LHCN-M2 (cell line): ENCODE data around the gene PCIF1. TPM values are rescaled to one million over a fixed set of nuclear protein-coding genes. Genes with fewer than 3 reads are reported as not detected.
"Not testable (repeated sequence)": the region's sequence is repeated elsewhere in the genome, so short reads cannot be mapped to it uniquely, and the experiment has no call there.

ENCODE experiments used
- DNase-seq: peaks from one replicate; pipeline ENCODE4 v3.0.0-alpha.2; 2012; ENCODE audit warnings: low read depth
- total RNA-seq: library from RNA; depleted of rRNA; stranded (reverse); fragments of >200 nt; gene quantifications from 2 replicates; pipeline ENCODE4 v1.2.3, GENCODE V29; 2014

PCIF1 gene
- total RNA-seq, 1 experiment from 2014 or later: 13.6 TPM

DNA sequence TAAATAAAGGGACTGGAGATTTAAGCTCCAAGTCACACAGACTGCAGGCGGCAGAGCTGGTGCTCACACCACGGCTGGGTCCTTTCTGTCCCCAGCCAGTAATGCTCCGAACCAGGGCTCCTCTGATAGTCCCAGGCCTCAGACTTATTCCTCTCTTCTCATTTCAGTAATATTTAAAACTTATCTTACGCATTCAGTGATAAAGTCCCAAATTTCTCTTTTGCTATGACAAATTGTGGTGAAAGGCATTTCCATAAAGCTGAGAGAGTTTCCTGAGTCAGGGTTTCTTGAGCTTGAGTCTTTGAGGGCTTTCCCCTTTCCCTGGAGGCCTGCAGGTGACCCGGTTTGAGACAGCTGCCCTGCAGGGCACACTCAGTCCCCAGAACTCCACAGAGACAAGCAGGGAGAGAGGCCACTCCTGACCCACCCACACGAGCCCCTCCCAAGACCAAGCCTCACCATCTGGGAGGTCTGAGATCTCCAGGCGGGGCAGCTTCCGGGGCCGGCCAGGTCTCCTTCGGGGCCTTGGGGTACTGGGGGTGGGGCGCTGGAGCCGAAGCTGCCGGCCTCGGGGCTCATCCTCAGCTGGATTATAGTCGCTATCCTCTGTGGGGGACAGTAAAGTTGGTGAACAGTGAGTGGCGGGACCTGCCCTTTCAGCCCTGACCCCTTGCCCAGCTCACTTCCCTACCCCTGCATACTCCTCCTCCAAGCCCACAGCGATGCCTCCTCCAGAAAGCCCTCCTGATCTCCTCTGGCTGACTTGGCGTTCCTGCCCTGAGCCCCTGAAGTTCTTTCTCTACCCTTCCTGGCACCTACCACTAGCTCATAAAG, 30.9 kb downstream of the PCIF1 start:
- DNase-seq: no peak

DNA sequence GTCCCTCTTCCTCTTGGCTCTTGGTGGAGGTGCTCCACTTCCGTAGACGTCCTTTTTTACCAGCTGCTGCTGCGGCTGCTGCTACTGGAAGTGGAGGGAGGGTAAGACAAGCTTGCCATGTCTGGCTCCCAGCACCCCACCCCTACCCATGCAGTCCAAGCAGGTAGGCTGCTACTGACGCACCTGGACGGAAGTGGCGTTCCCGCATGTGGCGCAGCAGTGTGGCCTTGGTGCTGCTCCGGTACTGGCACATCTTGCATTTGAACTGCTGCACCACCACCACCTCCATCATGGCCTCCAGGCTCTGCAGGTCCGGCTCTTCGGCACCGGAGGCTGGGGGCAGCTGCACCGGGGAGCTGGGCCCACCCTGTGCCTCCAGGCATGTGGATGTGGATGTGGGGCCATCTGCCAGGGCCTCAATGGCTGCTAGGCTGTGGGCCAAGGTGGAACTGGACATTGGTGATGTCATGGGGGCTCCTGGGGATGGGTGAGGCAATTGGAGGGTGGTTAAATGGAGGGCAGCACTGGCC, 33.1 kb downstream of the PCIF1 start:
- no peak for DNase-seq

DNA sequence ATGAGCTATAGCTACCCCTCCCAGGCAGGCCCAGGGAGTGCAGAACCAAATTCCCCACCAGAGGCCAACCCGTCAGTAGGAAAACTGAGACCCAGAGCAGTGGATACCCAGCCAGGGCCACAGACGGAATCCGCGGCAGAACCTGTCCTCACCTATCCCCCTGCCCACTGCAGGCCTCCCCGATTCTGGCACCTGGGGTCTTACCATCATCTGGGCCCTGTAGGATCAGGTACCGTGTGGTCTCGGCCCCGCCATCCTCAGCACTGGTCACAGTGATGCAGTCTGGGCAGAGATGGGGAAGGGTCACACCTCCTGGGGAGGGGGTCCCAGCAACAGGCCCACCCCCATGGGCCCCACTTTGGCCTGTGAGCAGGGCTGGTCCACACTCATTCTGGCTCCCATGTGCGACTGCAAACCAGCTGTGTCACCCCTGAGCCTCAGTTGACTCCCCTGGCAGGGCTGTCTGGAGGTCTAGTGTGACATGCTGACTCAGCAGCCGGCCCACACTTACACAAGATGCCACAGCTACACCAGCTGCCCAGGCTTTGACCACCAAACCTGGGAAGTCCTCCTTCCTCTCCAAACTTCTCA, 33.7 kb downstream of the PCIF1 start:
- DNase-seq: peak; percentile 45

DNA sequence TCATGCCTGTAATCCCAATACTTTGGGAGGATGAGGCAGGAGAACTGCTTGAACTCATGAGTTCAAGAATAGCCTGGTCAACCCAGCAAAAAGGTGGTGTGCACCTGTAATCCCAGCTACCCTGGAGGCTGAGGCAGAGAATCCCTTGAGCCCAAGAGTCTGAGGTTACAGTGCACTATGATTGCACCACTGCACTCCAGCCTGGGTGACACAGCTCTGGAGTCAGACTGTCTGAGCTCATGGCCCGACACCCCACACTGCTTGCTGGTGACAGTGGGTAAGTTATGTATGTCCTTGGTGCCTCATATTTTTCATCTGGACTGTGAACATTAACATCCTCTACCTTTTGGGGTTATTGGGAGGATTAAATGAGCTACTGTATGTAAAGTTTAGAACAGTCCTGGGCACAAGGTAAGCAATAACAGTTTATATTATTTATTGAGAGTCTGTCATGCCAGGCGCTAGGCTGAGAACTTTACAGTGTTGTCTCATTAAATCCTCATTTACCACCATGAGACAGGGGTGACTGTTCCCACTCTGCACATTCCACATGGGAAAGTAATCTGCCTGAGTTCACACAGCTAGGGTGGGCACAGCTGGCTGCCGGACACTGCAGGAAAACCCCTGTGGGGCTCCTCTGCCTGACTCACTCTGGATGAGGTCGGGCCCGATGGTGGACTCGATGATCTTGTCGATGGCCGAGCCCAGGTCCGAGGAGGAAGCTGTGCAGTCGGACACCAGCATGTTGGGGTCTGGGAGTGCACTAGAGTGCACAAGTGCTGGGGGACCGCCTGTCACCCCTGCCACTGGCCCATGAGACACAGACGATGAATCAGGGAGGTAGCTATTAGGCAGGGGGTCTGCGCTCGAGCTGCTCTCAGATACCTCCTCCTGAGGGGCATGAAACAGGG, 34.6 kb downstream of the PCIF1 start:
- peak; percentile 80 for DNase-seq

DNA sequence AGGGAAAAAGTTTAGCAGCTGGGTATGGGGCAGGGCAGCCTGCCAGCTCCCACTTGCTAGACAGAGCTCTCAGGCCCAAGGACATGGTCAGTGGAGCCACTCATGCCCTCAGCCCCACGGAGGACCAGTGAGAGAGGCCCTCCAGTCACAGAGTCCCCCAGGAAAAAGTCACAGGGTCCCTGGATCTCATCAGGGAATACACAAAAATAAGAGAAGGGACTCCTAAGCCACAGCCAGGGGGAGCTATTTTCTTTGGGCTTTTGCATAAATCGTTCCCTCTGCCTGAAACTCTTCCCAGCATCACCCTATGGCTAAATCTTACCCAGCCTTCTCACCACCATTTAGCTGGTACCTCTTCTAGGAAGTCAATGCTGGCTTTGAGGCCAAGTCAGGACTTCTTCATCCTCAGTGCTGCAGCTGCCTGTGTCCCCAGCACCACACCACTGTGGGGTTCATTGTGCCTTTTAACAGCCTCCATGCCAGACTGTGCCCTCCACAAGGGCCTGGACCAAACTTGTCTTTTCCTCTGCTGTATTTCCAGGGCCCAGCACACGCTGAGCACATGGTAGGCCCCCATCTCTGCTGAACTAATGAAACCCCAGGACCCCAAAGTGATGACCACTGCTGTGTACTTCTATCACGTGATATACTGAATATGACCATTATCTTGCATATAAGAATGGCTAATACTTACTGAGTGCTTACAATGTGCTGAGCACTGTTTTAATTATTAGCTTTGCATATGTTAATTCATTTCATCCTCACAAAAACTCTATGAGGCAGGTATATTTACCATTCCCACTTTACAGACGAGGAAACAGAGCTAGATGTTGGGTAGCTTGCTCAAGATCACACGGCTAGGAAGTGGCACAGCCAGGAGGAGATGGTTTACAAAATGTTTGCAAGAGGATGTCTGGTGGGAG, 35.5 kb downstream of the PCIF1 start:
- peak; percentile 68 for DNase-seq

DNA sequence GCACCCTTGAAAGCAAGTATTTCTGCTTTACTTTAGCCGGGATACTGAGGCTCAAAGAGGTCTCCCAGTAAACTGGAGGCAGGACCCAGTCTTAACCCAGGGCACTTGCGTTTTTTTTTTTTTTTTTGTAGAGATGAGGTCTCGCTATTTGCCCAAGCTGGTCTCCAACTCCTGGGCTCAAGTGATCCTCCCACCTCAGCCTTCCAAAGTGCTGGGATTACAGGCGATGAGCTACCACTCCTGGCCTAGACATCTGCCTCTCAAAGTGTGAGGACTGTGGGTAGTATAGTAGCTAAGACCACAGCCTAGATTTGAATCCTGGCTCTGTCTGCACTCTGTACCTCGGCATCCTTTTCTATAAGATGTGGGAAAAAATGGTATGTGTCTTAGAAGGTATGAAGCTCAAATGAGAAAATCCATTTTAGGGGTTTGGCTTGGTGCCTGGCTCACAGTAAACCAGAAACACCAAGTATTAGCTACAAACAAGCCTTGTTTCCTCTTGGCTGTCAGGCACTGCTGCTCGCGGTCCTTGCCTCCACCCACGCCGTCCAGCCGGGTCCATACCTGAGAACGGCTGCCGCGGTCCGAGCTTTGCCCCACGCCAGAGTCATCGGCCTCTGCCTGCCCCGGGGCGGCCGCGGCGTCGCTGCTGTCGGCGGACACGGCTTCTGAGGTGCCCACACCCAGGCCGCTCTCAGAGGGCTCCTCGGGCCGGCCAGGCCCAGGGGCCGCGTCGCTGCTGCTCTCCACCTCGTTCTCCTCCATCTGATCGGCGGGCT, 36.4 kb downstream of the PCIF1 start:
- no peak for DNase-seq

DNA sequence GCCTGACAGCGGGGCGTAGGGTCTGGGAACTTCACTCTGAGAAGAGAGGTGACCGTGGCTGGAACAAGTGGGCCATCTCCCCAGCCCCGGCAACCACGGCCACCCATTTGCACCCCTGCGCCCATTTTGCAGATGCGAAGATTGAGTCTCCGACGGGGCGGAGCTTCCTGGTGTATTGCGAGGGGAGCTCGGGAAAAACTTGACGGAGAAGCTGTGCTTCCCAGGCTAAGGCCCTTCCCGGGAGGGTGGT, 36.9 kb downstream of the PCIF1 start:
- DNase-seq: no peak

DNA sequence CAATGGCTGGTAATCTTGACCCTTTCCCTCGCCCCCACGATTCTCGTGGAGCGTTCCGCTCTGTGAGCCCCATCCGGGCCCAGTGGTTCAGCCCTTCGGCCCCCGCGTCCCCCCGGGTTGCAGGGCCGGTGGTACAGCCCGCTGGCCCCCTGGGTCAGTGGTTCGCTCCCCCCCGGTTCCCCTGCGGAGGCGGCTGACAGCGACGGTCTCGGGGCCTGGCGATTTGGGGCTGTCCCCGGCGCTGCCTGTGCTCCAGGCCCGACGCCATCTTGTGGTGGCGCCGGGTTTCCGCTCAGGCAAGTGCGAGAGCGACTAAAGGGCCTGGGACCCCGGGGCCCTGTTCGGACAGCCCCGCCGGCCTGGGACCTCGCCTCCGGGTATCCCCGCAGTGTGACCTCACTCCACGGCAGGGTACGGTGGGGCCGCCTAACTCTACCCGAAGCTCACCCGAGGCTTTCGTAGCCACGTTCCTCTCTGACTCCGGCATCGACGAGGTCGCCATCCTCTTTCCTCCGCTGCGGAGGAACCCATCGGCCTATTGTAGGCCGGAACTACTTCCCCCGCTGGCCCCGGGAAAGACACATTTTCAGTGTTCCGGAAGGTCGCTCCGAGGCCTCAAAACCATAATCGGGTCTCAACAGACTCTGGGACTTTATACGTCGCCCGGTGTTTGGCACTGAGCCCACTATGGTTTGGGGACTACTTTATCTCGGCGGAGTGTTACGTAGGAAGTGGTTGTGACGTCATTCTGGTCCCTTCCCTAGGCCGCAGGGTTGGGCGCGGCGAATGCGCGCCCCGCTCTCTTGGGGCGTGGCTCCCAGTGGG, 37.4 kb downstream of the PCIF1 start, which contains the start of gene ZNF335:
ZNF335 (minus strand) TSS at position 529 of the 825 bp plus-strand sequence. CDS start 793 bp downstream, outside the sequence.
- peak; percentile 94 for DNase-seq

DNA sequence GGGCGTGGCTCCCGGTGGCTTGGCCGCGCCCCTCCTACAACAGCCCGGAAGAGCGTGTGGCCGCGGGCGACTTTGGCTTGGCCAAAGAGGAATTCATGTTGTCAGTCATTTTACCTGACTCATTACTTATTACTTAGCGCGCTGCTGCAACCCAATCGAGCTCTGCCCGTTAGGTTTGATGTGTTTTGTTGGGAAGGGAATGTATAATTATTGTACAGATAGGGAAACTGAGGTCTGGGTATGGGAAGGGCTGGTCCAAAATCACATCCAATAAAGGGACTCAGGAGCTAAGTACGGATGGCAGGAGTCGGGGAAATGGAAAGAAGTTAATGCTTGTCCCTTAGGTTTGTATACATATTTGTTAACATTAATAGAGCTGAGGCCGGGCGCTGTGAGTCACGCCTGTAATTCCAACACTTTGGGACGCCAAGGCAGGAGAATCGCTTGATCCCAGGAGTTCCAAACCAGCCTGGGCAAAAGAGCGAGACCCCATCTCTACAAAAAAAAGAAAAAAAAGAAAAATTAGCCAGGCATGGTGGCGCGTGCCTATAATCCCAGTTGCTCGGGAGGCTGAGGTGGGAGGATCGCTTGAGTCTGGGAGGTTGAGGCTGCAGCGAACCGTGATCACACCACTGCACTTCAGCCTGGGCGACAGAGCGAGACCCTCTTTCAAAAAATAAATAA, 38.2 kb downstream of the PCIF1 start:
- no peak for DNase-seq

DNA sequence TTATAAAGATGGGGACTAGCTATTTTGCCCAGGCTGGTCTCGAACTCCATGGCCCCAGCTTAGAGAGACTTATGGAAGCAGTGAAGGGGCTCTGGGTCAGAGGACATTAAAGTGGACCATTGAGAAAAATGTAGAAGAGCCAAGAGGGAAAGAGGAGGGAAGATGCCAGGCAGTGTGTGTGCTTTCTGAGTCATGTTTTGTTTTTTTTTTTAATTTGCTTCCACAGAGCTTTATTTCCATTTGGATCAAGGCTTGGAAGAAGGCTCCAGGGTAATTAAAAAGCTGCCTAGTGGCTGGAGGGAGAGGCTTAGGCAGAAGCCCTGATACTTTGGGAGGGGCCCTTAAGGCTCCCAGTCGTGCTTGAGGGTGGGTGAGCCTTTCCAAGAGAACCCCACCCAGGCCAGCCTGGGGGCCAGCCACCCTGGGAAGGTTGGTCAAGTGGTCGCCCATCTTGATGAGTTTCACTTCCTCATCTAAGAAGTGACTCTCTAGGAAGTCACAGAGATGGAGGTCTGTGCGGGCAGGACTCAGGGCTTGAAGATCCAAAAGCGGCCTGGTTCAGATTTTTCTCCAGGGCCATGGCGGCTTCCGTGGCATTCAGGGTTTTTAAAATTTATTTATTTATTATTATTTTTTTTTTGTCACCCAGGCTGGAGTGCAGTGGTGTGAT, 40.5 kb downstream of the PCIF1 start:
- DNase-seq: no peak

DNA sequence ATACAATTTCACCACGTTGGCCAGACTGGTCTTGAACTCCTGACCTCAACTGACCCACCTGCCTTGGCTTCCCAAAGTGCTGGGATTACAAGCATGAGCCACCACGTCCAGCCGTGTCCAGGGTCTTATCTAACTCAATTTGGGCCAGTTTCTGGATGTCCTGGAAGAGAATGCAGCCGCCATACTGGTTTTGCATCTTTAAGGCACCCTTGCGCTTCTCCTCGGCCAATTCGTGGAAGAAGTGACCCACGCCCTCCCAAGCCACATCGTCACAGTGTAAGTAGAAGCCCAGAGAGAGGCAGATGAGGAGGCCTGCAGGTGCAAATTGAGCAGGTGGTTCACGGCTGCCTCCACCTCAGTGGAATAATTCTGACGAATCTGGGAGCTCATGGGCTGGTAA, 41.2 kb downstream of the PCIF1 start:
- no peak for DNase-seq

DNA sequence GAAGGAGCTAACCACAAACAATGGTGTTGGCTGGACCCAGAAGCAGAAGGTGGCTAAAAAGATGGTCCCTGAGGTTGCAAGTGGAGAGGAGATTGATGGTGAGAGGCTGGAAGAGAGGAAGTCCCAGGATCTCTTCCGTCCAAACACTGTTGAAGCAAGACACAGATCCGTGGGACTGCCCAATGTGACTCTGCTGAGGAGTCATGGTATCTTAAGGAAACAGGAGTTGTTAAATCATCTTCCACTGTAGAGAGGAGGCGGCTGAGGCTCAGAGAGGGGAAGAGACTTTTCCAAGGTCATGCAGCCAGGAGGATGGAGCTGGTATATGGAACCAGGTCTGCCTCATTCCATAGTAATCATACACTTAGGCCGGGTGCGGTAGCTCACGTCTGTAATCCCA, 41.6 kb downstream of the PCIF1 start:
- no peak for DNase-seq

DNA sequence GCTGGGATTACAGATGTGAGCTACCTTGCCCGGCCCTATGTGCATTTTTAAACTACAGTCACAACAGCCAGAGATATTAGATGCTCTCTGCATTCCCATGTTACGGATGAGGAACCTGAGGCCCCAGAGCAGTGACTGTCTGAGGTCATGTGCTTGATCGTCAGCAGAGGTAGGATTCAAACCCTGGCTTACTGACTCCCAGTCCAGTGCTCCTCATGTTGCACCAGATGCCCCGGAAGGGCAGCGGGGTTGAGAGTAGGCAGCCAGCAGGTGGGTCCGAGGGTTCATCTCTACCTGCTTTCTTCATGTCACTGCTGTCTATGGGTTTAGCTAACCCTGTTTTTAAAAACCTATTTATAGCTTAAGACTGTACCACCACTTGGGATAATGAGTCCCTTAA, 46.8 kb downstream of the PCIF1 start:
- DNase-seq: no peak

DNA sequence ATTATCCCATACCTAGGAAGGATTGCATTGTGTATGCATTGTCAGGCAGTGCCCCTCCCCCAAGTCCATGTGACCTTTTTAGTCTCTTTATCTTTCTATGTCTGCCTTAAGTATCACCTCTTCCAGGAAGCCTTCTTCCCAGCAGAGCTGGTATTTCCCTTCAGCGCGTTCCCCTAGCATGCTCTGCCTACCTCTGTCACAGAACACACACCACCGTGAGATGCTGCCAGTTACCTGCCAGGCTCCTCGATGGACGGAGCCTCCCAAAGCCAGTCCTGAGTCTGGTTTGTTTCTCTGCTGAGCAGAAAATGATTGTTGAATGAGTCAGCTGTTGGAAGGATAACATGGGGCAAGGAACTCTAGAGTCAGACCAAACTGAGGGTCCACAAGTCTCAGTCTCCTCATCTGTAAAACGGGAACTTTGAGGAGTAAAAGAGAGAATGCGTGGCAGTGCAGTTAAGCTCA, 48.8 kb downstream of the PCIF1 start:
- DNase-seq: no peak

DNA sequence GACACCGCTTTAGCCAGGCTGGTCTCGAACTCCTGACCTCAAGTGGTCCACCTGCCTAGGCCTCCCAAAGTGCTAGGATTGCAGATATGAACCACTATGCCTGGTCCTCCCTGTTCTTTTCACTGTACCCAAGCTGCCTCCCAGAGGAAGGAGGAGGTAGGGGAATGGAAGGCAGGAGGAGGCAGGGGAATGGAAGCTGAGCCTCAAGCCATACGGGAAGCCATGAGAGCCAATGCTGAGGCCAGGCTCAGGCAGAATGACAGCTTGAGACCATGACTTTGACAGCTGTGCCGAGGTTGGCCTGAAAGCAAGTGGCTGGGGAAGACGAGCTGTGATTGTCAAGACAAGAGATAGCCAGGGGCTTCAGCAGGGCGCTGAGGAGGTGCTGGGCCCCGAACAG, 51.1 kb downstream of the PCIF1 start:
- no peak for DNase-seq

DNA sequence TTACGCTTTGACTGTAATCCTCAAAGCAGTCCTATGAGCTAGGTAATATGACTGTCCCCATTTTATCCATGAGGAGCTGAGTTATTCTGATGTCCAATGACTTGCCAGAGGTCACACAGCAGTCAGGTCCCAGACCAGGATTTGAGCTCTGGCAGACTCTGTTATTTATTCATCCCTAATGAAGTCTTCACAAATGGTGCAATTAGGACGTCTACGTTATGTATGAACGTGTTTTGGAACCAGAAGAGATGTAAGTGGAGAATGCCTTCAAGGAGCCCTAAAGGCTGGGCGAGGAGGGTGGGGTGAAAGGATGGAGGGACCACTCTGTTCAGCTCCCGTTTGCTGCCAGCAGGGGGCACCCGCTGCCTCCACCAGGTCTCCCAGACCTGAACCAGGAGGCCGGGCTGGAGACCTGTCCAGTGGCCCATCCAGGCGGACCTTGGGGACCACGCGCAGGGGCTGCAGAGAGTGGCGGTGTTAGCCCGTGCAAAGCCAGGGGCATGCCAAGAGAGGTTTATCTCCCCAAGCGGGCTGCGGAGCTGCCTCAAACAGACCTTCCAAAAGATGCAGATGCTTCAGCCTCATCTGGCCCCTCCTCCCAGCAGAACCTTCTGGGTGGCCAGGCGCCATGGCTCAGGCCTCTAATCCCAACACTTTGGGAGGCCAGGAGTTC, 52.8 kb downstream of the PCIF1 start:
- peak; percentile 47 for DNase-seq

DNA sequence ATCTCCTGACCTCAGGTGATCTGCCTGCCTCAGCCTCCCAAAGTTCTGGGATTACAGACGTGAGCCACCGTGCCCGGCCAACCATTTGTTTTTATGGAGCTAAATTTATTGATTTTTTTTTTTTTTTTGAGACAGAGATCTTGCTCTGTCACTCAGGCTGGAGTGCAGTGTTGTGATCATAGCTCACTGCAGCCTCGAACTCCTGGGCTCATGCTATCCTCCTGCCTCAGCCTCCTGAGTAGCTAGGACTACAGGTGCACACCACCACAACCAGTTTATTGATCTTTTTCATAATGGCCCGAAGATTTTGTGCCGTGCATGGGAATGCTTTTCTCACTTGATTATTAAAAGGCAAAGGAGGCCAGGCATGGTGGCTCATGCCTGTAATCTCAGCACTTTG, 54.3 kb downstream of the PCIF1 start:
- not testable (repeated sequence) for DNase-seq
